HG02885 (cell line): ENCODE data around the gene PEPD.

Source experiments
- ATAC-seq: cut with Tn5 transposase; IDR thresholded peaks from one replicate; pipeline ENCODE4 v1.9.1; 2021; ENCODE audit warnings: mild to moderate bottlenecking; ENCODE audit not compliant: unreplicated experiment, poor library complexity

The PEPD gene

GRCh38 chr19:33346665-33347064 lies 174.9 kb downstream of the PEPD start:
- ATAC-seq: no peak

DNA sequence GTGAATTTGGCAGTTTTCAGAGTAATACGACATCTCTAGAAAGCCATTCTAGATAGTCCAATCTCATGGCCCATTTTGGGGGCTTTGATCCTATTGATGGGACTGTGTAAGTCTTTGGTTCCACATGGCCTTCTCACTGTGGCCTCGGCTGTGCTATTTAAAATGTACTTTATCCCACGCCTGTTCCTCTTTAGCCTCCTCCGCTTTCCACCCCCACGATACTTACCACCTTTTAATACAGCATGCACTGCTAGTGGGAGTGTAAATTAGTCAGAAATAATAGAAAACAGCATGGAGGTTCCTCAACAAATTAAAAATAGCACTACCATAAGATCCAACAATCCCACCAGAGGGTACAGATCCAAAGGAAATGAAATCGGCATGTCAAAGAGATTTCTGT lies 176.4 kb downstream of the PEPD start:
- no peak for ATAC-seq

GRCh38 chr19:33344573-33344925 lies 177.0 kb downstream of the PEPD start:
- no peak for ATAC-seq

GRCh38 chr19:33343859-33344572 lies 177.6 kb downstream of the PEPD start:
- no peak for ATAC-seq

DNA sequence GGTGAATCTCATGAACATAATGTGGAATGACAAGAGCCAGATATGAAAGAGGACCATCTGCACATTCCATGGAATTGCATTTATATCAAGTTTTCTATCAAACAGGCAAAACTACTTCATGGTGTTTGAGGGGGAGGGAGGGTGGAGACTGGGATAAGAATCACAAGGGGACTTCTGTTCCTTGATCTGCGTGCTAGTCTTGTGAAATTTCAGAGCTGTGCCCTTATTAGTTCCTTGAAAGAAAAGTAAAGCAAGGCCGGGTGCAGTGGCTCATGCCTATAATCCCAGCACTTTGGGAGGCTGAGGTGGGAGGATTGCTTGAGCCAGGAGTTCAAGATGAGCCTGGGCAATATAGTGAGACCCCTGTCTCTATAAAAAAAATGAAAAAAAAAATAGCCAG lies 178.3 kb downstream of the PEPD start:
- ATAC-seq: no peak

- ATAC-seq: no peak
Measured at GRCh38 chr19:33340991-33341390, 180.6 kb downstream of the PEPD start.

GRCh38 chr19:33339016-33339984 lies 182.3 kb downstream of the PEPD start:
- no peak for ATAC-seq
